HG02763 (cell line): ENCODE measurements around the gene TWSG1.

Experiments
- ATAC-seq: cut with Tn5 transposase; IDR thresholded peaks from one replicate; pipeline ENCODE4 v1.9.1; 2021; ENCODE audit warnings: mild to moderate bottlenecking, moderate library complexity; ENCODE audit not compliant: unreplicated experiment

Gene TWSG1

GRCh38 chr18:9334329-9334972 is at the start of gene TWSG1:
TSS of gene TWSG1 (plus strand) at chr18:9334773. CDS start at chr18:9337230, 2,457 bp downstream.
- peak; percentile 82 for ATAC-seq

GRCh38 chr18:9285604-9286003 is 49.0 kb upstream of the TWSG1 start:
- ATAC-seq, result no peak

GRCh38 chr18:9287036-9287435 is 47.5 kb upstream of the TWSG1 start:
- no peak for ATAC-seq

GRCh38 chr18:9289698-9290097 is 44.9 kb upstream of the TWSG1 start:
- no peak for ATAC-seq

- ATAC-seq, result no peak
These were observed 44.4 kb upstream of the TWSG1 start for GRCh38 chr18:9290156-9290555.

- ATAC-seq, result no peak
These were observed 42.5 kb upstream of the TWSG1 start for GRCh38 chr18:9292047-9292446.

- no peak for ATAC-seq
These were observed 40.6 kb upstream of the TWSG1 start for GRCh38 chr18:9293948-9294347.

GRCh38 chr18:9296233-9297006 is 38.2 kb upstream of the TWSG1 start:
- no peak for ATAC-seq

- no peak for ATAC-seq
These were observed 37.6 kb upstream of the TWSG1 start for GRCh38 chr18:9297007-9297393.

GRCh38 chr18:9304388-9305070 is 30.0 kb upstream of the TWSG1 start:
- no peak for ATAC-seq

- ATAC-seq, result no peak
These were observed 15.2 kb upstream of the TWSG1 start for GRCh38 chr18:9319333-9319732.

GRCh38 chr18:9321017-9321452 is 13.5 kb upstream of the TWSG1 start:
- no peak for ATAC-seq

- ATAC-seq, result no peak
These were observed 12.8 kb upstream of the TWSG1 start for GRCh38 chr18:9321736-9322135.

GRCh38 chr18:9322744-9323143 is 11.8 kb upstream of the TWSG1 start:
- ATAC-seq, result no peak

GRCh38 chr18:9323750-9324445 is 10.7 kb upstream of the TWSG1 start:
- ATAC-seq, result no peak

- no peak for ATAC-seq
These were observed 8.9 kb upstream of the TWSG1 start for GRCh38 chr18:9325716-9326115.

- ATAC-seq, result no peak
These were observed 5.8 kb upstream of the TWSG1 start for GRCh38 chr18:9328776-9329175.

- no peak for ATAC-seq
These were observed 5.1 kb upstream of the TWSG1 start for GRCh38 chr18:9329471-9329870.

- ATAC-seq, result no peak
These were observed 4.2 kb upstream of the TWSG1 start for GRCh38 chr18:9330419-9330818.

- ATAC-seq, result peak; percentile 21
These were observed 888 bp upstream of the TWSG1 start for GRCh38 chr18:9333441-9334328.
